HepG2 (cell line): Measurements from ENCODE around the gene LGI2.

Experiments
- CBX5 ChIP-seq: sonication (generic); formaldehyde crosslinking; IDR thresholded peaks from 2 replicates; pipeline ENCODE4 v1.4.0; 2020; ENCODE audit warnings: missing genetic modification reagents, borderline replicate concordance
- CEBPG ChIP-seq: IDR thresholded peaks from 2 replicates; pipeline ENCODE4 v1.6.1; 2016
- NBN ChIP-seq: fragments of 450-650 bp; conservative IDR thresholded peaks from 2 replicates; pipeline ENCODE4 v1.6.1; 2017
- POLR2A ChIP-seq, 2 experiments: IDR thresholded peaks; 2 replicates each; pipeline ENCODE4 v1.6.1; 2011; ENCODE audit warnings: low read depth in 2 of 2, low read length in 2 of 2, mild to moderate bottlenecking in 1 of 2, moderate library complexity in 1 of 2; ENCODE audit not compliant: insufficient read depth in 1 of 2
- SMAD1 ChIP-seq: sonication (generic); formaldehyde crosslinking; IDR thresholded peaks from 2 replicates; pipeline ENCODE4 v1.4.0; 2020; ENCODE audit warnings: missing genetic modification reagents, low read depth, mild to moderate bottlenecking, borderline replicate concordance
- SRF ChIP-seq: IDR thresholded peaks from 2 replicates; pipeline ENCODE4 v1.6.1; 2011; ENCODE audit warnings: mild to moderate bottlenecking, low read depth, low read length, moderate library complexity
- ZNF580 ChIP-seq: IDR thresholded peaks from 2 replicates; pipeline ENCODE4 v1.6.1; 2016; ENCODE audit warnings: low read depth, borderline replicate concordance
- ZNF766 ChIP-seq: sonication (generic); formaldehyde crosslinking; IDR thresholded peaks from 2 replicates; pipeline ENCODE4 v1.5.0; 2020; ENCODE audit warnings: missing genetic modification reagents, borderline replicate concordance

GRCh38 chr4:24963277-24963676 is 67.5 kb downstream of the LGI2 start:
- TF ChIP-seq NBN: no peak
- TF ChIP-seq ZNF766 (CRISPR knock-in tag): no peak
- no peak for TF ChIP-seq SMAD1
- TF ChIP-seq CEBPG: no peak
- TF ChIP-seq ZNF580 (CRISPR knock-in tag): no peak
- no peak for TF ChIP-seq CBX5
- TF ChIP-seq POLR2A (IDR thresholded peaks at IDR 0.05; ENCODE audit: insufficient read depth in 1 of 2, low read depth in 2 of 2, low read length in 2 of 2): no peak
- TF ChIP-seq SRF: no peak
